ENCODE measurements around the gene KIAA1549. TPM values are rescaled to one million over a fixed set of nuclear protein-coding genes. Genes with fewer than 3 reads are reported as not detected.

The KIAA1549 gene
- total RNA-seq, 4 donors from 2014 or later, result 0.75 to 2.1 (median 1.2) TPM

GRCh38 chr7:138937484-138937883 is 43.7 kb downstream of the KIAA1549 start:
- no peak for TF ChIP-seq CTCF (IDR thresholded peaks at IDR 0.05; ENCODE audit: low read depth)

- TF ChIP-seq CTCF (IDR thresholded peaks at IDR 0.05; ENCODE audit: low read depth), result no peak
These were observed 45.7 kb downstream of the KIAA1549 start for GRCh38 chr7:138935465-138936011.

- TF ChIP-seq CTCF (IDR thresholded peaks at IDR 0.05; ENCODE audit: low read depth), result no peak
These were observed 46.3 kb downstream of the KIAA1549 start for GRCh38 chr7:138934861-138935260.

GRCh38 chr7:138934367-138934766 is 46.8 kb downstream of the KIAA1549 start:
- no peak for TF ChIP-seq CTCF (IDR thresholded peaks at IDR 0.05; ENCODE audit: low read depth)

GRCh38 chr7:138932870-138933269 is 48.3 kb downstream of the KIAA1549 start:
- no peak for TF ChIP-seq CTCF (IDR thresholded peaks at IDR 0.05; ENCODE audit: low read depth)

GRCh38 chr7:138932427-138932826 is 48.8 kb downstream of the KIAA1549 start:
- no peak for TF ChIP-seq CTCF (IDR thresholded peaks at IDR 0.05; ENCODE audit: low read depth)

- no peak for TF ChIP-seq CTCF (IDR thresholded peaks at IDR 0.05; ENCODE audit: low read depth)
These were observed 51.2 kb downstream of the KIAA1549 start for GRCh38 chr7:138929969-138930368.

Data from subcutaneous adipose tissue (tissue), 4 donors.